Neuronal stem cell (in vitro differentiated cells): ENCODE results near the gene ZNF683.

Experiments
- DNase-seq: peaks from one replicate; pipeline ENCODE4 v3.0.0-alpha.2; 2013; ENCODE audit warnings: low spot score
- H2AFZ ChIP-seq: one replicate; pipeline ENCODE4 v1.6.1; 2013; ENCODE audit warnings: mild to moderate bottlenecking, low read length, inconsistent platforms
- H2AK5ac ChIP-seq: 2 replicates; pipeline ENCODE4 v1.6.1; 2013; ENCODE audit warnings: low read depth, mild to moderate bottlenecking, inconsistent platforms, low read length, moderate library complexity, mixed read lengths
- H2BK120ac ChIP-seq: 2 replicates; pipeline ENCODE4 v1.6.1; 2013; ENCODE audit warnings: low read depth, mild to moderate bottlenecking, inconsistent platforms, low read length, moderate library complexity, mixed read lengths
- H2BK12ac ChIP-seq: one replicate; pipeline ENCODE4 v1.6.1; 2013; ENCODE audit warnings: low read length, inconsistent platforms
- H2BK15ac ChIP-seq: 2 replicates; pipeline ENCODE4 v1.6.1; 2013; ENCODE audit warnings: mild to moderate bottlenecking, low read length, inconsistent platforms, mixed read lengths
- H2BK5ac ChIP-seq: one replicate; pipeline ENCODE4 v1.6.1; 2013; ENCODE audit warnings: inconsistent platforms, mild to moderate bottlenecking, low read length, moderate library complexity
- H3K14ac ChIP-seq: one replicate; pipeline ENCODE4 v1.6.1; 2013; ENCODE audit warnings: low read length, inconsistent platforms
- H3K18ac ChIP-seq: 2 replicates; pipeline ENCODE4 v1.6.1; 2013; ENCODE audit warnings: low read length, inconsistent platforms
- H3K23ac ChIP-seq: 2 replicates; pipeline ENCODE4 v1.6.1; 2013; ENCODE audit warnings: low read depth, mild to moderate bottlenecking, mixed read lengths, low read length, inconsistent platforms; ENCODE audit not compliant: poor library complexity
- H3K27ac ChIP-seq: replicated peaks from 3 replicates; pipeline ENCODE4 v1.5.1; 2013; ENCODE audit warnings: low read length, inconsistent platforms
- H3K27me3 ChIP-seq, 3 experiments: 2 replicates each; pipeline ENCODE4 v1.6.1; 2013; ENCODE audit warnings: low read length in 3 of 3, mild to moderate bottlenecking in 2 of 3, inconsistent platforms in 1 of 3, low read depth in 1 of 3, mixed read lengths in 1 of 3, moderate library complexity in 1 of 3; ENCODE audit not compliant: control insufficient read depth in 3 of 3, insufficient read depth in 3 of 3
- H3K36me3 ChIP-seq, 2 donors: replicated peaks in 1 of 2; 2 replicates each; pipeline ENCODE4 v1.6.1; 2013; ENCODE audit warnings: low read length in 2 of 2; ENCODE audit not compliant: control insufficient read depth in 2 of 2, insufficient read depth in 2 of 2
- H3K4ac ChIP-seq: 2 replicates; pipeline ENCODE4 v1.6.1; 2013; ENCODE audit warnings: inconsistent platforms, mild to moderate bottlenecking, low read length, moderate library complexity
- H3K4me1 ChIP-seq, 2 donors: 1 replicate in 1 of 2; 2 replicates in 1 of 2; pipeline ENCODE4 v1.6.1; 2013; ENCODE audit warnings: low read length in 2 of 2, low read depth in 1 of 2; ENCODE audit not compliant: control insufficient read depth in 2 of 2, insufficient read depth in 1 of 2
- H3K4me2 ChIP-seq: one replicate; pipeline ENCODE4 v1.6.1; 2013; ENCODE audit warnings: mild to moderate bottlenecking, low read length, inconsistent platforms; ENCODE audit not compliant: insufficient read depth, poor library complexity, severe bottlenecking
- H3K4me3 ChIP-seq, 2 donors: 2 replicates each; pipeline ENCODE4 v1.5.1; 2013; ENCODE audit warnings: low read length in 2 of 2, mild to moderate bottlenecking in 2 of 2, inconsistent platforms in 1 of 2, moderate library complexity in 1 of 2
- H3K79me1 ChIP-seq: one replicate; pipeline ENCODE4 v1.6.1; 2013; ENCODE audit warnings: low read depth, mild to moderate bottlenecking, inconsistent platforms, low read length, moderate library complexity
- H3K9ac ChIP-seq: one replicate; pipeline ENCODE4 v1.6.1; 2013; ENCODE audit warnings: mild to moderate bottlenecking, low read depth, low read length, inconsistent platforms; ENCODE audit not compliant: poor library complexity
- H3K9me3 ChIP-seq, 2 donors: replicated peaks in 1 of 2; 2 replicates each; pipeline versions ENCODE3 to v1.6.1; 2013; ENCODE audit warnings: low read length in 2 of 2, mild to moderate bottlenecking in 2 of 2, inconsistent platforms in 1 of 2, low read depth in 1 of 2, mixed read lengths in 1 of 2, moderate library complexity in 1 of 2; ENCODE audit not compliant: control insufficient read depth in 2 of 2, insufficient read depth in 1 of 2
- H4K8ac ChIP-seq: one replicate; pipeline ENCODE4 v1.6.1; 2013; ENCODE audit warnings: low read depth, mild to moderate bottlenecking, inconsistent platforms, low read length, moderate library complexity
- H4K91ac ChIP-seq: one replicate; pipeline ENCODE4 v1.6.1; 2013; ENCODE audit warnings: low read length, low read depth, mild to moderate bottlenecking, inconsistent platforms; ENCODE audit not compliant: poor library complexity
- WGBS, 2 donors: extraction: QIAGEN DNeasy Blood & Tissue Kit; methylation state at CpG; one replicate each; pipeline ENCODE4 v1.1.7; 2013; ENCODE audit warnings: missing lambda C conversion rate in 2 of 2, mixed read lengths in 1 of 2; ENCODE audit not compliant: insufficient read length in 2 of 2, insufficient replicate concordance in 1 of 2; ENCODE audit errors: extremely low coverage in 2 of 2; 5-methylcytosine and 5-hydroxymethylcytosine counted together

ZNF683 gene

GRCh38 chr1:26405281-26405915 lies 32.8 kb upstream of the ZNF683 start:
- H2AFZ ChIP-seq, result no peak overlapping the region
- no peak overlapping the region for H3K4ac ChIP-seq
- H3K23ac ChIP-seq, result no peak overlapping the region
- WGBS, 2 donors, result no CpG with 5 or more reads among the region's 7 CpGs
- no peaks in the 10 kb centered on the region for H3K9me3 ChIP-seq
- no peaks in the 10 kb centered on the region for H3K79me1 ChIP-seq
- H2BK5ac ChIP-seq, result no peak overlapping the region
- H3K4me2 ChIP-seq, result no peak overlapping the region
- DNase-seq, result no peak
- no peak overlapping the region for H3K4me3 ChIP-seq
- no peak overlapping the region for H2BK15ac ChIP-seq
- H4K8ac ChIP-seq, result no peak overlapping the region
- no peaks in the 10 kb centered on the region for H3K36me3 ChIP-seq
- peaks cover 9 to 16% of the 10 kb centered on the region in 2 donors for H3K4me1 ChIP-seq
- no peak overlapping the region for H2BK12ac ChIP-seq
- no peaks in the 10 kb centered on the region for H3K27me3 ChIP-seq
- H3K18ac ChIP-seq, result no peak overlapping the region
- no peak overlapping the region for H3K27ac ChIP-seq
- H4K91ac ChIP-seq, result no peak overlapping the region
- H3K9ac ChIP-seq, result no peak overlapping the region
- H2AK5ac ChIP-seq, result no peak overlapping the region
- no peak overlapping the region for H2BK120ac ChIP-seq
- H3K14ac ChIP-seq, result no peak overlapping the region

- Histone ChIP-seq H2BK12ac (no peak overlapping the region), H3K18ac (peak overlapping the region; percentile 48), H3K9me3 (no peaks in the 10 kb centered on the region), H2BK5ac (no peak overlapping the region), H2AK5ac (no peak overlapping the region), H2BK120ac (no peak overlapping the region), H3K36me3 (no peaks in the 10 kb centered on the region), H3K27me3 (no peaks in the 10 kb centered on the region), H3K4me1 (peaks cover 9 to 13% of the 10 kb centered on the region in 2 donors), H4K8ac (no peak overlapping the region), H3K4me3 (no peak overlapping the region), H2BK15ac (no peak overlapping the region), H3K4me2 (no peak overlapping the region), H2AFZ (no peak overlapping the region), H4K91ac (no peak overlapping the region), H3K4ac (no peak overlapping the region), H3K9ac (no peak overlapping the region), H3K79me1 (no peaks in the 10 kb centered on the region), H3K27ac (peak overlapping the region; percentile 66), H3K14ac (no peak overlapping the region), H3K23ac (no peak overlapping the region)
- DNase-seq, result no peak
- WGBS, 2 donors, result no CpG with 5 or more reads among the region's 2 CpGs
Observed at GRCh38 chr1:26404641-26405040, 32.1 kb upstream of the ZNF683 start.

GRCh38 chr1:26403656-26404055 lies 31.1 kb upstream of the ZNF683 start:
- no peak for DNase-seq
- no peak overlapping the region for H2BK12ac ChIP-seq
- peak overlapping the region; percentile 66 for H3K27ac ChIP-seq

GRCh38 chr1:26401891-26402290 lies 29.3 kb upstream of the ZNF683 start:
- Histone ChIP-seq H3K27me3 (no peaks in the 10 kb centered on the region), H2BK12ac (no peak overlapping the region), H4K8ac (no peak overlapping the region), H2AFZ (no peak overlapping the region), H3K9ac (no peak overlapping the region), H3K9me3 (no peaks in the 10 kb centered on the region), H3K27ac (no peak overlapping the region), H3K4me2 (no peak overlapping the region), H3K4ac (no peak overlapping the region), H2BK5ac (no peak overlapping the region), H4K91ac (no peak overlapping the region), H3K79me1 (no peaks in the 10 kb centered on the region), H2AK5ac (no peak overlapping the region), H3K4me3 (no peak overlapping the region), H3K4me1 (peaks cover 8 to 11% of the 10 kb centered on the region in 2 donors), H2BK120ac (no peak overlapping the region), H3K36me3 (no peaks in the 10 kb centered on the region), H2BK15ac (no peak overlapping the region), H3K14ac (no peak overlapping the region), H3K23ac (no peak overlapping the region), H3K18ac (no peak overlapping the region)
- DNase-seq, result no peak
- no CpG with 5 or more reads among the region's 3 CpGs for WGBS, 2 donors

More at GRCh38 chr1:26403656-26404055, 31.1 kb upstream of the ZNF683 start:
- H2BK5ac ChIP-seq, result no peak overlapping the region
- no peak overlapping the region for H4K8ac ChIP-seq
- no peak overlapping the region for H2AFZ ChIP-seq
- H3K9ac ChIP-seq, result no peak overlapping the region
- WGBS, 2 donors, result no CpG with 5 or more reads among the region's 4 CpGs
- no peak overlapping the region for H3K4me3 ChIP-seq
- H3K4ac ChIP-seq, result no peak overlapping the region
- H3K4me1 ChIP-seq, result peaks cover 9 to 11% of the 10 kb centered on the region in 2 donors
- H2BK15ac ChIP-seq, result no peak overlapping the region
- H3K27me3 ChIP-seq, result no peaks in the 10 kb centered on the region
- no peaks in the 10 kb centered on the region for H3K9me3 ChIP-seq
- H2BK120ac ChIP-seq, result no peak overlapping the region
- H2AK5ac ChIP-seq, result no peak overlapping the region
- no peak overlapping the region for H3K14ac ChIP-seq
- no peak overlapping the region for H3K23ac ChIP-seq
- H3K4me2 ChIP-seq, result peak overlapping the region; percentile 13
- no peak overlapping the region for H4K91ac ChIP-seq
- H3K36me3 ChIP-seq, result no peaks in the 10 kb centered on the region
- H3K18ac ChIP-seq, result no peak overlapping the region
- H3K79me1 ChIP-seq, result no peaks in the 10 kb centered on the region
